ENCODE measurements around the gene PLCD3.
A peak's percentile ranks its signal among the peaks of the same experiment; 100 is the strongest.

- peak; percentile 84 for TF ChIP-seq POLR2A (IDR thresholded peaks at IDR 0.05; ENCODE audit: extremely low read depth, insufficient read length)
- no peak for TF ChIP-seq CTCF (IDR thresholded peaks at IDR 0.05; ENCODE audit: low read depth, low read length)
These were observed 29.1 kb upstream of the PLCD3 start, which contains the start of gene HEXIM2 for GRCh38 chr17:45161288-45162024.
